ENCODE measurements around the gene ADM2.
A peak's percentile ranks its signal among the peaks of the same experiment; 100 is the strongest.

Gene ADM2

DNA sequence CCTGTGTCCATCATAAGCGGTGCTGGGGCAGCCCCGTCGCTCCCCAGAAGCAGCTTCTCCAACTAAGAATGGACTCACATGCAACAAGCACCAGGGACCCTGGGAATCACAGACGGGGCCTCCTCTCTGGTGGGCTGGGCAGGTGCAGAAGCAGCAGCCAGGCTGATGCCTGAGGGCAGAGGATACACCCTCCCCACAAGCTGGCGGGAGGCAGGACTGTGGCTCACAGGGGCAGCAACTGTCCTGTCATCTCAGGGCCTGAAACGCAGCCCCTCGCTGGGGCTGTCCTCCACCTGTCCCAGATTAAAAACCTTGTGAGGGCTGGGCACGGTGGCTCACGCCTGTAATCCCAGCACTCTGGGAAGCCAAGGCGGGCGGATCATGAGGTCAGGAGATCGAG is 3.4 kb upstream of the ADM2 start:
- DNase-seq, result no peak

GRCh38 chr22:50479721-50480120 is 1.6 kb upstream of the ADM2 start:
- DNase-seq, result no peak
- in situ Hi-C loops (cut with HindIII; ENCODE audit: low pct_ligation_motif_present, low pct_unique_long_range_greater_than_20kb, low sequenced_read_pairs), result no loop called here

More for the DNA sequence above, 3.4 kb upstream of the ADM2 start:
- in situ Hi-C loops (cut with HindIII; ENCODE audit: low pct_ligation_motif_present, low pct_unique_long_range_greater_than_20kb, low sequenced_read_pairs), result no loop called here

DNA sequence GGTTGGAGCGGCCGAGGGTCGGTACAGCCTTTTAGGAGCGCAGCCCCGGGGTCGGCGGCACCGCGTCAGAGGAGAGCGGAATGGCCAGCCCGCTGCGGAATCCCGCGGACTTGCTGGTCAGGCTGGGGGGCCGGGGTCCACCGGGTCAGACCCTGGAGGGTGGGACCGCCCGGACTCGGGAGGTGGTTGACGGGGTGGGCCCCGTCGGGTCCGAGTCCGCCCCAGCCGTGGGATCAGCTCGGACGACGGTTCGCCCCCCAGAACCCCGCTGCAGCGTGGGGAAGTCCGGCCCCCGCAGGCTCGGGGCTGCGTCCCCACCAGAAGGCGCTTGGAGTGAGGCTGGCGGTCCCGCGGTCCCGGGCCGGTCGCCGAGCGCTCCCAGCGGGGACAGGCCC is 301 bp upstream of the ADM2 start:
- DNase-seq, result no peak
- in situ Hi-C loops (cut with HindIII; ENCODE audit: low pct_ligation_motif_present, low pct_unique_long_range_greater_than_20kb, low sequenced_read_pairs), result no loop called here

DNA sequence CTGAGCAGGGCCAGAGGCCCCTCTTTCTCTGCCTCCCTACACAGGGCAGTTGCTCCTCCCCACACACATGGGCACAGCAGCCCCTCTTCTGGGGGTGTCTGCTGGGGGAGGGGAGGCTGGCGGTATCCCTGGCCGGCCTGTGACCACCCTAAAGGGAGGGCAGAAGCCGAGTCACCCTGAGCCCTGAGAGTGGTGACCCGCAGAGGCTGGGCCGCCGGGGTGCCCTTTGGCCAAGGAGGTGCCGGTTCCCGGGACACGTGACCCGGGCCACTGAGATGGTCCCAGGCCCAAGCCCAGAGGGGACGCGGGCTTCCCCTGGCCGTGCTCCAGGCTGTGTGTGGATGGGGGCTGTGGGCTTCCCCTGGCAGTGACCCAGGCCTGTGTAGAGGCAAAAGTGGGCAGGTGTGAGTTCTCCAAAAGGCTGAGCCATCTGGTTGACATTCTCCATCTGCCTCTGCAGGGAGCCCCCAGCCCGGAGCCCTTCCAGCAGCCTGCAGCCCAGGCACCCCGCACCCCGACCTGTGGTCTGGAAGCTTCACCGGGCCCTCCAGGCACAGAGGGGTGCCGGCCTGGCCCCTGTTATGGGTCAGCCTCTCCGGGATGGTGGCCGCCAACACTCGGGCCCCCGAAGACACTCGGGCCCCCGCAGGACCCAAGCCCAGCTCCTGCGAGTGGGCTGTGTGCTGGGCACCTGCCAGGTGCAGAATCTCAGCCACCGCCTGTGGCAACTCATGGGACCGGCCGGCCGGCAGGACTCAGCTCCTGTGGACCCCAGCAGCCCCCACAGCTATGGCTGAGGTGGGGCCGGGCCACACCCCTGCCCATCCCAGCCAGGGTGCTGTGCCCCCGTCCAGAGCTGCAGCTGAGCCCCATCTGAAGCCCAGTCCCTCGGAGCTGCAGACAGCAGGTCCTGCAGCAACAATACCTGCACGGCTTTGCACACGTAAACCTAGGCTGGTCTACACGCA is 1.0 kb downstream of the ADM2 start:
- no peak for DNase-seq
- in situ Hi-C loops (cut with HindIII; ENCODE audit: low pct_ligation_motif_present, low pct_unique_long_range_greater_than_20kb, low sequenced_read_pairs), result no loop called here

- no peak for DNase-seq
- in situ Hi-C loops (cut with HindIII; ENCODE audit: low pct_ligation_motif_present, low pct_unique_long_range_greater_than_20kb, low sequenced_read_pairs), result no loop called here
Observed at GRCh38 chr22:50483106-50483505, 1.8 kb downstream of the ADM2 start.

GRCh38 chr22:50483556-50483955 is 2.2 kb downstream of the ADM2 start:
- in situ Hi-C loops (cut with HindIII; ENCODE audit: low pct_ligation_motif_present, low pct_unique_long_range_greater_than_20kb, low sequenced_read_pairs), result no loop called here
- DNase-seq, result no peak

GRCh38 chr22:50483977-50484853 is 2.9 kb downstream of the ADM2 start:
- in situ Hi-C loops (cut with HindIII; ENCODE audit: low pct_ligation_motif_present, low pct_unique_long_range_greater_than_20kb, low sequenced_read_pairs), result no loop called here
- peak; percentile 14 for DNase-seq

DNA sequence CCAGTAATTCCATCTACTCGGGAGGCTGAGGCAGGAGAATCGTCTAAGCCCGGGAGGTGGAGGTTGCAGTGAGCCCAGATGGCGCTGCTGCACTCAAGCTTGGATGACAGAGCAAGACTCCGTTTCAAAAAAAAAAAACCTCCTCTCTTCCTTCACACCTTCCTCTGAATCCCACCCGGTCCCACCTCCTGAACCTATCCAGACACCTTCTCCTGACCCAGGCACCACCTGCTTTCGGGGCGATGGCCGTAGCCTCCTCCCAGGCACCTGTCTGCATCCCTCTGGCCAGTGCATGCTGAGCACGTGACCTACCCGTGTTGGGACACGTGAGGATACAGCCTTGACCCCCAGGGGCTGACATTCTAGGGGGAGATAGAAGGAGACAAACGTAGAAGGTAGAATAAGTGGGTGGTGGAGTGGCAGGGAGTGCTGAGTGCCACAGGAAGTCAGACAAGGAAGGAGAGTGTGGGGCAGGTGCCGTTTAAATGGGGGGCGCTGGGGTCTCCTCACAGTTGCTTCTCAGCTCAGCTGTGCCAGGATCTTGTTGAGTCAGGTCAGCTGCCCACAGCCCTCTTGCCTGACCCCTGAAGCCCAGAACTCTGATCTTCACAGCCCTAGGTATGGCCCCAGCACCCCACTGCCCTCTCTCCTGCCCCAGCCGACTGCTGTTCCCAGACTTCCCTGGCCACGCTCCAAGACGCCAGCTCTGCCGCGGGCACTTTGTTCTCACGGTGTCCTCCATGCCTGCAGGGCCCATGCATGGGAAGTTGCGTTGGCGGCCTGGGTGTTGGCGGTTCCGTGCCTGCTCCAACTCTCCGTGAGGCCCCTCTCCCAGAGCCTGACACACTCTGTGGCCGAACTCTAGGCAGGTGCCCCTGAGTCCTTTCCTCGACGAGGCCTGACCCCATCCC is 4.1 kb downstream of the ADM2 start:
- DNase-seq, result no peak
- in situ Hi-C loops (cut with HindIII; ENCODE audit: low pct_ligation_motif_present, low pct_unique_long_range_greater_than_20kb, low sequenced_read_pairs), result no loop called here

GRCh38 chr22:50486561-50487289 is 5.4 kb downstream of the ADM2 start, which contains the start of gene MIOX:
Gene MIOX (plus strand): TSS chr22:50486859. CDS start chr22:50486898, 39 bp downstream.
- peak; percentile 65 for DNase-seq

GRCh38 chr22:50487290-50488005 is 6.1 kb downstream of the ADM2 start:
- in situ Hi-C loops (cut with HindIII; ENCODE audit: low pct_ligation_motif_present, low pct_unique_long_range_greater_than_20kb, low sequenced_read_pairs), result no loop called here
- DNase-seq, result no peak

More at GRCh38 chr22:50486561-50487289, 5.4 kb downstream of the ADM2 start, which contains the start of gene MIOX:
- in situ Hi-C loops (cut with HindIII; ENCODE audit: low pct_ligation_motif_present, low pct_unique_long_range_greater_than_20kb, low sequenced_read_pairs), result no loop called here

- DNase-seq, result no peak
- in situ Hi-C loops (cut with HindIII; ENCODE audit: low pct_ligation_motif_present, low pct_unique_long_range_greater_than_20kb, low sequenced_read_pairs), result no loop called here
Observed at GRCh38 chr22:50488006-50488677, 6.8 kb downstream of the ADM2 start.

DNA sequence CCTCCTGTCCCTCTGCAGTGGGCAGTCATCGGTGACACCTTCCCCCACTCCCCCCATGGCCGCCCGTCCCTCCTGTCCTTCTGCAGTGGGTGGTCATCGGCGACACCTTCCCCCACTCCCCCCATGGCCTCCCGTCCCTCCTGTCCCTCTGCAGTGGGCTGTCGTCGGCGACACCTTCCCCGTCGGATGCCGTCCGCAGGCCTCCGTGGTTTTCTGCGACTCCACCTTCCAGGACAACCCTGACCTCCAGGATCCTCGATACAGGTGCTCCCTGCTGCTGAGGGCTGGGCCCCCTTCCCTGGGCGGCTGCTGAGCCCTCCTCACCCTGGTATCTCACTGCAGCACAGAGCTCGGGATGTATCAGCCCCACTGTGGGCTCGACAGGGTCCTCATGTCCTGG is 7.5 kb downstream of the ADM2 start:
- no peak for DNase-seq
- in situ Hi-C loops (cut with HindIII; ENCODE audit: low pct_ligation_motif_present, low pct_unique_long_range_greater_than_20kb, low sequenced_read_pairs), result no loop called here

- no peak for DNase-seq
- in situ Hi-C loops (cut with HindIII; ENCODE audit: low pct_ligation_motif_present, low pct_unique_long_range_greater_than_20kb, low sequenced_read_pairs), result no loop called here
Observed at GRCh38 chr22:50489363-50490243, 8.3 kb downstream of the ADM2 start.

- DNase-seq, result no peak
Observed at GRCh38 chr22:50490531-50491308, 9.4 kb downstream of the ADM2 start.

DNA sequence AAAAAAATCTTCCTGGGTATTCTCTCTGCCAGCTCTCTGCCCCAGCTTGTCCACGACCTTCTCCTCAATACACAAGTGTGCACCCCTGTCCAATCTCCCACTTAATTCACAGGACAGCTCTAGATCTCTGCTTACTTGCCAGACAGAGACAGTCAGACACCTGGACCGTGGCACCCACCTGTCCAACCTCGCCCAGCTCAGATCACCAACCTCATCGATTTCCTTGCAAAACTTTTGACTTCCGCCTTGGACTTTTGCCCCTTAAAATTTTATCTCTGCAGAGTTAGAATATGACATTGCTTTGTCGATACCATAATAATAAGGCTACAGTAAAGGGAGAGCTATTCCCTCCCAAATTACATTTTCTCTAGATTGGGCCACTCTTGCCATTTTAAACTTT is 15.8 kb downstream of the ADM2 start:
- in situ Hi-C loops (cut with HindIII; ENCODE audit: low pct_ligation_motif_present, low pct_unique_long_range_greater_than_20kb, low sequenced_read_pairs), result no loop called here

More at GRCh38 chr22:50490531-50491308, 9.4 kb downstream of the ADM2 start:
- in situ Hi-C loops (cut with HindIII; ENCODE audit: low pct_ligation_motif_present, low pct_unique_long_range_greater_than_20kb, low sequenced_read_pairs), result no loop called here

More for the DNA sequence above, 15.8 kb downstream of the ADM2 start:
- DNase-seq, result no peak
